Vagina (tissue), 2 donors: ENCODE measurements around the gene GUCY1A1.

Experiments
- CTCF ChIP-seq, 3 experiments: fragments of 450-650 bp in 2 of 3; fragments of 200-600 bp in 1 of 3; sonication (generic) in 1 of 3; IDR thresholded peaks; one replicate each; pipeline ENCODE4 v1.5.1; 2017 to 2019; ENCODE audit warnings: antibody characterized with exemption in 3 of 3, mild to moderate bottlenecking in 2 of 3, moderate library complexity in 2 of 3
- POLR2AphosphoS5 ChIP-seq, 2 donors: sonication (generic); formaldehyde crosslinking; IDR thresholded peaks; one replicate each; pipeline ENCODE4 v1.9.0; 2017; ENCODE audit warnings: antibody characterized with exemption in 2 of 2, mild to moderate bottlenecking in 2 of 2, low read depth in 1 of 2; ENCODE audit not compliant: insufficient read depth in 1 of 2

- no peak for TF ChIP-seq CTCF (IDR thresholded peaks at IDR 0.05)
- no peak for TF ChIP-seq POLR2AphosphoS5 (IDR thresholded peaks at IDR 0.05; ENCODE audit: insufficient read depth in 1 of 2, low read depth in 1 of 2)
Measured at GRCh38 chr4:155626561-155626960, 40.1 kb upstream of the GUCY1A1 start.
